GM19452 (cell line): ENCODE results near the gene KRT15.

Experiments used
- ATAC-seq: cut with Tn5 transposase; IDR thresholded peaks from one replicate; pipeline ENCODE4 v1.9.1; 2021; ENCODE audit not compliant: unreplicated experiment

KRT15 gene

GRCh38 chr17:41527063-41528023, 8.7 kb upstream of the KRT15 start:
- no peak for ATAC-seq

GRCh38 chr17:41524261-41524660, 5.6 kb upstream of the KRT15 start:
- ATAC-seq, result no peak

DNA sequence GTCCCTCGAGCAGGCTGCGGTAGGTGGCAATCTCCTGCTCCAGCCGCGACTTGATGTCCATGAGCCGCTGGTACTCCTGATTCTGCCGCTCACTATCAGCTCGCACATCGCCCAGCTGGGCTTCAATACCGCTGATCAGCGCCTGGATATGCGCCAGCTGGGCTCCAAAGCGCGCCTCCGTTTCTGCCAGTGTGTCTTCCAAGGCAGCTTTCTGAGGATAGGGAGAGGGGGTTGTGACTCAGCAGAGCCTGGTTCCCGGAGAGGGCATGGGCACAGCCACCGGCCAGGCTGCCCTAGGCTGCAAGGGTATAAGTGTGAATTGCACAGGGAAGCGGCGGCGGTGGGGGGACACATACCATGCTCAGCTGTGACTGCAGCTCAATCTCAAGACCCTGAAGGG, 5.1 kb upstream of the KRT15 start:
- ATAC-seq, result no peak

GRCh38 chr17:41523225-41523593, 4.5 kb upstream of the KRT15 start:
- ATAC-seq, result no peak

GRCh38 chr17:41522301-41523224, 3.9 kb upstream of the KRT15 start:
- ATAC-seq, result no peak

- ATAC-seq, result no peak
These were observed 3.0 kb upstream of the KRT15 start for GRCh38 chr17:41521574-41522261.

DNA sequence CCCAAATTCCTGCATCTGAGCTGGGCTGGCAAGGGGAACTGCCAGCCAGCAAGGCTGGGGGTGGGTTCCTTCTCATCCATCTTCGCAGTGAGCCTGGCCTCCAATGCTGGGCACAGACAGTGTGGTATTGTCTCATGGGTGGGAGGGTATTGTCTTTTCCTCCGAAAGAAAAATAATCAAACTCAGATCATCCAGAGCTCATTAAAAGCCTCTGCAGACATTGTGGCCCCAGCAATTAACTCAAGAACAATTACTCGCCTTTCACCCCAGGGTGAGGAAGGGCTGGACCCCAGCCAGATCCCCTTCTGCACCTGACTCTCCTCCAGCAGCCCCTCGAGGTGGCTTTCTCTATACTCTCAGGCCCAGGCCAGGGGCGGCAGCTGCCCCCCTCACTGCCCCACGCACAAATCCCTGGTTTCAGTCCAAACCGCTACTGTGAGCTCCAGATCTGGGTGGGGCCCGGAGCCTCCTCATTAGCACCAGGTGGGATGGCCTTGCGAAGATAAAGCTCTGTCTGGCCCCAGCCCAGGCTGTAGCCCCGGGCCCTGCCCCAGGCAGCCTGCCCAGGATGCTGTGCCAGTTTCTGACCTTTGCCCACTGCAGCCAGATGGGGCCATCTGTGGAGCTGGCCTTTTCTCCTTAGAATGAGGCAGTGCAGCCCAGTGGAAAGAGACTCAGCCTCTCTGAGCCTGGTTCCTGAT, 2.3 kb upstream of the KRT15 start:
- ATAC-seq, result no peak

DNA sequence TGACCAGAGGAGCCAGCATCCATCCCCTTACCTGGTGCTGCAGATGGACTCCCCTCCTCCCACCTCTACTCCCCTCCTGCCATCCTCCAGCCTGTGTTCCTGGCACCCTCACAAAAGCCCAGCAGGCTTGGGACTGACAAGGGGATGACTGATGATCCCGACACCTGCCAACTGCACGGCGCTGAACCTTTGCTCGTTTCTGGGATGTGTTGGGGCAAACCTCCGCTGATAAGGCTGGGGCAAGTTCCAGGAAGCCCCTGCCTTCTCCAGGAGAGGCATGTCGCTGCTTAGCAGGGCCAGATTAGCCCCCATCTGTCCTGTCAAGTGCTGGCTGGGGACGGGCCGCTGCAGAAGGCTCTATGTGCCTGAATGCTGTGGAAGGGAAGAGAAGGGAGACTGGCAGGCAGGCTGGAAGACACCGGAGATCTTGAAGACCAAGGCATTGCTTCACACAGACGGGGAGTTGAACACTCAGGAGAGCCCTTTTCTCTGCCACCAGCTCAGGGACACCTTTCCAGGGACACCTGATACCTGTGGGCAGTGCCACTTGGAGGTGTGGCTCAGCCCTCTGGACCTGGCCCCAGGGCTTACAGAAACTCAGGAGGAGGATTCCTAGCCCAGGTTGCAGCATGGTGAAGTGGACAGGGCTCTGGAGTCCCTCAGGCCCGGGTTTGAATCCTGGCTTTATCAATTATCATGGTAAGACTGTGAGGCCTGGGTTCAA, 973 bp upstream of the KRT15 start:
- no peak for ATAC-seq

- ATAC-seq, result no peak
These were observed 659 bp downstream of the KRT15 start for GRCh38 chr17:41518031-41518430.

DNA sequence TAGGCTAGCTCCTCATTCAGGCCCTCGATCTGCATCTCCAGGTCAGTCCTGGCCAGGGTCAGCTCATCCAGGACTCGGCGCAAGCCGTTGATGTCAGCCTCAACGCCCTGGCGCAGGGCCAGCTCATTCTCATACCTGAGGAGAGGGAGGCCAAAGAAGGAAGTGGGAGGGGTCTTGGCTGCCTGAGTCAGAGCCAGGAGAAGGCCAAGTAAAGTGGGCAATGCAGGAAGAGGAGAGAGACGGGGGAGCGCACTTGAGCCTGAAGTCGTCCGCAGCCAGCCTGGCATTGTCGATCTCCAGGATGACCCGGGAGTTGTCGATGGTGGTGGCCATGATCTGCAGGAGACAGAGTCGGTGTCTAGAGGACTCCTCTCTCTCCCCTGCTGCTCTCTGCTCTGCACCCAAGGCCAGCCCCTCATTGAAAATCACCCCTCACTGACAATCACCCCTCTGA, 1.8 kb downstream of the KRT15 start:
- ATAC-seq, result no peak

DNA sequence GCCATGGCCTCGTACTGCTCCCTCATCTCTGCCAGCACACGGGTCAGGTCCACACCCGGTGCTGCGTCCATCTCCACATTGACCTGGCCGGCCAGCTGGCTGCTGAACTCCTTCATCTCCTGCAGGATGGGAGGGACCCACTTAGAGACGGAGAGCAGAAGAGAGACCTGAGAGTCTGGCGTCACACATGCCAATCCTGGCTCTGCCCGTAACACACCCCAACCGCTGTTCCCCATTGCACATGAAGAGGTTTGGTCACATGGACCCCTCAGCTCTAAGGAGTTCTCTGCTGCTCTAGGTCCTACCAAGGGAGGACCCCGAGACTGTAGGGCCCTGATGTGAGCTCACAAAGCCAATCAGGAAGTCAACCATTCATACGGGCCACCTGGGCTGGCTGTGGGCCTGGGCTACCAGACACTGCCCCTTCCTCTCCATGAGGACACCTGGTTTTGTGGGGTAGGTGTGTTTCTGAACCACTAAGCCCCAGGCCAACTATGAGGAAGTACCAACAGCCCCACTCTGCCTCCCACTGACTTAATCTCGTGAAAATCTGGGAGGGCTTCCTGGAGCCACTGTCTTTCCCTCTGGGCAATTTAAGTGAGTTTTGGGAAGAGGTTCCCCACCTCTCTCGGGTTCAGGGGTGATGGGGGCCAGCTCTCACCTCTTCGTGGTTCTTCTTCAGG, 2.4 kb downstream of the KRT15 start:
- ATAC-seq, result no peak

DNA sequence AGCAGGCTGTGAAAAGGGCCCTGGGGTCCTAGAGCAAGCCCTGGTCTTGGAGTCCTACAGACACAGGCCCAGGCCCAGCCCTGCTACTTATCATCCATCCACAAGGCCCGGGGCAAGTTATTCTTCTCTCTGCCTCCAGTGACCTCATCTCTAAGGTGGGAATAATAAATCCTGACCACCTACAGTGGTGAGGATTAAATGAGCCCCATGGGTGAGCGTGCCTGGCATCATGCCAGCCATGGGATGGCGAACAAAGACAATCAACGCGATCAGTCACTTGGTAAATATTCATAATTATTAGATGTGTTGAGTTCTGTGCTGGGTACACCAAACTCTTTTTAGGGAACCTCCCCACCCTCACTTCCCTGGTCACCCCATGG, 5.5 kb downstream of the KRT15 start:
- no peak for ATAC-seq

DNA sequence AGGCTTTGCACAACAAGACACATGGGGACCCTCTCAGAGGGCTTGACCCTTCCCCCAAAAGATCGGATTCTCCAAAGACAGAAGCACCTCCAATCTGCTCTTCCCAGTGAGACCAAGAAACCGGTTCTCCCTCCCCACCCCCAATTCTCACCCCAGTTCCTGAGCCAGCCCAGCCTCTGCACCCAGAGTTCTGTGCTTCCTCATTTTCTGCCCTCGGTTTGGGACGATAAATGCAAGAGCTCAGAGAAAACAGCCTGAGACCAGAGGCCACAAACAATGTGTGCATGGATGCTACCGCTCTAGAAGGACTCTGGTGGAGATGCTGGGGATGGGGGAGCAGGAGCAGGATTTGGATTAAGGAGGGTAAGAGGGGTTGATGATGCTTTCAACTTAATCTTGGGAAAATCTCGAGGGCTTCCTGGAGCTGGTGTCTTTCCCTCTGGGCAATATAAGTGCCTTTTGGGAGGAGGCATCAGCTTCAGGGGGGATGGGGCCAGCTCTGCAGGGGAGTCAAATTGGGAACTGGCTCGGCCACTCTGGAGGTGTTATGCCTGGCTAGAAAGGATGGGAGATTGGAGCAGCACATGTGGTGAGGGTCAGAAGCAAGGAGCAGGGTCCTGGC, 6.0 kb downstream of the KRT15 start:
- ATAC-seq, result no peak

DNA sequence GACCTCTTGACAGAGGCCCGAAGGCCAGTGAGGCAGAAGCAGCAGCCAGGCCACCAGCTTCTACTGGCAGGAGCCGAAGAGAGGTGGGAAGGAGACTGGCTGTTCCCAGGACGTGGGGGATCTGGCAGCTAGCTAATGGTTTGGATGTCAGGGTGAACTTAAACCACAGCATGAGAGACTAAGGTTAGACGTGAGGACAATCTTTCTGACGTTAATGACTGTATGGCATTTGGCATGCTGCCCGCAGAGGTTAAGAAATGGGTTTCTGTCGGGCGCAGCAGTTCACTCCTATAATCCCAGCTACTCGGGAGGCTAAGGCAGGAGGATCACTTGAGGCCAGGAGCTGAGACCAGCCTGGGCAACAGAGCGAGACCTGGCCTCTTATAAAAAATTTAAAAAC, 7.0 kb downstream of the KRT15 start:
- ATAC-seq, result no peak

DNA sequence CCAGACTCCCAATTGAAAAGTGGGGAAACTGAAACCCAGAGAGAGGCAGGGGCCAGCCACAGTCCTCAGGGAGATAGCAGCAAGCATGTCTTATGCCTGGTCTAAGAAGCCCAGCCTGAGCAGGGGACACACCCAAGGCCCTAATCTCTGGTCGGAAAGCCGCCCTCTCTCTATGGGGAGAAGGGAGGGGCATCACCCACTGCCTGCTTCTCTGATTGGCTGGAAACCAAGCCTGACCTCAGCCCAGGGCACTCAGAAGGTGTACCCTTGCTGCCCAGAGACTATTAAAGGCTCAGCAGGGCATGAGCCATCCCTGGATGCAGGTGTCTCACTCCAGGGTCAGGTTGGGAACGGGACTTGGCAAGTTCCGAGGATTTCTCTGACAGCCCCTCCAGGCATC, 7.6 kb downstream of the KRT15 start:
- no peak for ATAC-seq

- no peak for ATAC-seq
These were observed 8.2 kb downstream of the KRT15 start for GRCh38 chr17:41510251-41511065.

GRCh38 chr17:41507315-41507880, 11.3 kb downstream of the KRT15 start:
- ATAC-seq, result no peak
